ENCODE data around the gene PPM1H. TPM values are rescaled to one million over a fixed set of nuclear protein-coding genes. Genes with fewer than 3 reads are reported as not detected.

The PPM1H gene
- polyA plus RNA-seq, 1 donor, result 3.7 TPM

DNA sequence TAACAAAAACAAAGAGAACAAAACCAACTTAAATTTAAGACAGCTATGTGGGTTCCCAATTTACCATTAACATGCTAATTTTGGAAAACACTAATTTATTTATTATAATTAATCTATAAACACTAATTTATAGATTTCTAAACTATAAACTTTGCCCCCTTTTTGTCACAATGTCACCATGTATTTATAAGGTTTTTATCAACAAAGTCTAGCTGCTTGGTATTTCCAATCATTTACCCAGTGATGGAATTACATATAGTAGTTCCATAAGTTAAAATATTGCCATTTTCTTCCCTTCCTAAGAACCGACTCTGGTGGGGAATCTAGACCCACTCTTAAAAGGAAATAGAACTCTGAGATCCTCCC, 140.7 kb downstream of the PPM1H start:
- no peak for DNase-seq

DNA sequence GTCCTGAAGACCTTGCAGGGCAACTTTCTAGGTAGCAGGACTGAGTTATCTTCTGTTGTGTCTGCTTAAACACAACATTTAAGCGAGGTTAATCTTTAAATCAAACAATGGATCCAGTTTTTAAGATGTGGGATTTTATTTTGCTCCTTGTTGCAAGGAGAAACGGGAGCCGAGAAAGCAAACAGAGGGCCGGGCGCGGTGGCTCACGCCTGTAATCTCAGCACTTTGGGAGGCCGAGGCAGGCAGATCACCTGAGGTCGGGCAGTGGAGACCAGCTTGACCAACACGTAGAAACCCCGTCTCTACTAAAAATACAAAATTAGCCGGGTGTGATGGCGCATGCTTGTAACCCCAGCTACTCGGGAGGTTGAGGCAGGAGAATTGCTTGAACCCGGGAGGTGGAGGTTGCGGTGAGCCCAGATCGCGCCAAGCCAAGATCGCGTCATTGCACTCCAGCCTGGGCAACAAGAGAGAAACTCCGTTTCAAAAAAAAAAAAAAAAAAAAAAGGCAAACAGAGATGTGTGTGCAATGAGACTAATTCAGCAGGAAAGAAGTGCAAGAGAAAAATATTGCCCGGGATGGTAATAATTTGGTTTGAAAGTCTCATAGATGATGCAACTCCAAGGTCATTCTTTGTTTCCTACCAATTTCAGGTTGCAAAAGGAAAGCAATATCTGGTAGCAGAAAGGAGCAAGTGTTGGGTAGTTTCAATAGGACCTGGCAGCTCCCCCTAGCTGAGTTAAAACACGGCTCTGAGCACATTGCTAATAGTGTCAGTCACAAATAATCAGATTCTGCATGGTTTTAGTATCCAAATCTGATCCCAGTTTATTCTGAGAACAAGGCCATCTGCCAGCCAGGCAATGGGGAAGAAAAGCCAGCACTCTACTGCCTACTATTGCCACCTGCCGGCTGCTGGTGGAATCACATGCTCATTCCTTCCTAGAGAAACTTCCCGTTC, 141.4 kb downstream of the PPM1H start:
- peak; percentile 88 for DNase-seq

DNA sequence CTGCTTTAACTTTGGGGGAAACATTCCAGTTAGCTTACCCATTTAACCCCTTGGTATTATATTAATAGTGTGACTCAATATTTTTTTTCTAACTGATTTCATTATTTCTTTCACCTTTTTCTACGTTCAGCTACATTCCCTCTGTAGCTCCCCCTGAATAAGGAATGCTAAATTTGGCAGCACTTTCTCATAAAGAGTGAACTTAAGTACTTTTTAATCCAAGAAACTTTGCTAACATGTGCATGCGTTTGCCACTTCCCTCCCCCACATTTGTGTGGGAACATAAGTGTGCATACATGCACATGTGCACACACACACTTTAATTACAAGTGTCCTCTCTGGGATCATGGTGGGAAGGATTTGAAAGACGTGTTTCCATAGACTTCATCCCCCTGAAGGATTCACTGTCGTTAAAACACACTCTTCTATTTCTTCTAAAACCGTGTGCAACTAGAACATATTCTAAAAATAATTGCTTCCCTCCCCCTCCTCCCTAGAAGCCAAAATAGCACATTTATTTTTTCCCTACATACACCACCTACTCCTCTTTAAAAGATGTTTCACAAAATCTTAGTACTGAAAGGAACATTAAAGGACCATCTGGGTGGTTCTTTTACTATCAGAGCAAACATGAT, 142.6 kb downstream of the PPM1H start:
- peak; percentile 32 for DNase-seq

DNA sequence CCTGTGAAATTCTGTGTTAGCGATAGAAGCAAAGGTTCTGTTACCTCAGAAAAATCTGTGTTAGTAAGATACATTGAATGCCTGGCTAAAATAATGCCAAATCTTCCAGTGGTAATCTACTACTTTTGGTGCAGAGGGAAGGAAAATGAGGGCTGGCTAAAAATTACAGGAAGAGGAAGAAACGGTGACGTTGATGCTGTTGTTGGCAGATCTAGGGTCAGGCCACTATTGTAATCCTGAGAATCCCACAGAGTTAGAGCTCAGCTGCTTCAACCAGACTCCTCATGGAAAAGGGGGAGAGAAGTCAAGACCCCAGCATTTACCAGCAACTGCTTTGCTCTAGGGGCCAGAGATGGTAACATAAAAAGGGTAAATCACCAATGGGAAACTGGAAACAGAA, 145.1 kb downstream of the PPM1H start:
- no peak for DNase-seq

DNA sequence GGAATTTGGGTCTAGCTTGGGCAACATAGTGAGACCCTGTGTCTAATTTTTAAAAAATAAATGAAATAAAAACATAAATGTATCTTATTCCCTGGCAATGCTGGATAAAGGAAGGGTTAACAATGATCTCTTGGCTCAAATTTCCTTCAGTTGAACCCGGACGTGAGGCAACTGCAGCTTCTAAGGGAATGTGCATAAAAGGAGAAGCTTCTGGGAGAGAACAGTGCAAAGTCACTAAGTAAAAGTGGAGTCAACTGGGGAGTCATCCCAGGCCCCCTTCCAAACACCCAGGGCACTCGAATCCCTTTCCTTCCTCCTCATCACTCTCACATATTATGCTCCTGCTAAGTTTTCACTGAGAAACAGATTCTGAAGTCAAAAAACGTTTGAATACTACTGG, 147.3 kb downstream of the PPM1H start:
- DNase-seq, result no peak

GRCh38 chr12:62787023-62787422, 147.9 kb downstream of the PPM1H start:
- DNase-seq, result no peak

GRCh38 chr12:62785941-62786559, 148.9 kb downstream of the PPM1H start:
- DNase-seq, result peak; percentile 52

- DNase-seq, result no peak
Measured at GRCh38 chr12:62784576-62784975, 150.4 kb downstream of the PPM1H start.

- DNase-seq, result no peak
Measured at GRCh38 chr12:62783881-62784280, 151.1 kb downstream of the PPM1H start.

DNA sequence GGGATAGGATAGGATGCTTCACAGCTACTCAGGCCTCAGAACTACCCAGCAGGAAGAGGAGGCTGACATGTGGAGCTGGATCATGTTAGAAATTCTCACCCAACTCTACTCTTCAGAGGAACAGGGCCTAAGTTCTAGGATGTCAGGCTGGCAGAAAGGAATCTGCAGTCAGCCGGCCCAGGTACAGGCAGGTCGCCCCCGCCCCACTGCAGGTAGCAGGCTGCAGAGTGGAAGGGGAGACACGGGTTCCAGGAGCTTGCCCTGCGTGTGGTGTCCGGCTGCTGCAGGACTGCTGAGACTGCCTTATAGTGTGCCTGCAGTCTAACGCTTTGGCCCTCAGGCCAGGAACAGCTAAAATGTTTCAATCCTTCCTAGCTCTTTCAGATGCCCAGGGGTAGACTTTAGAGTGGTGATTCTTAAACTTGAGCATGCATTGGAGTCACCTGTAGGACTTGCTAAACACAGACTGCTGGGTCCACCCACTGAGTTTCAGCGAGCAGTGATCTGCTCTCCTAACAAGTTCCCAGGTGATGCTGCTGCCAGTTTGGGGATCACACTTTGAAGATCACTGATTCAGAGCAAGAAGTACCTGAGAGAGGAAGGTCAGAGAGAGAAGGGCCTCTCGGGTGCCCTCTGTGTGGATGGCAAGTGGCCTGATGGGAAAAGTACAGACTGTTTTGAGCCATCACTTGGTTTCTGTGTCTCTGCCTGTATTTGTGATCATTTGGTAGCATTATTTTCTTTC, 153.6 kb downstream of the PPM1H start:
- no peak for DNase-seq

DNA sequence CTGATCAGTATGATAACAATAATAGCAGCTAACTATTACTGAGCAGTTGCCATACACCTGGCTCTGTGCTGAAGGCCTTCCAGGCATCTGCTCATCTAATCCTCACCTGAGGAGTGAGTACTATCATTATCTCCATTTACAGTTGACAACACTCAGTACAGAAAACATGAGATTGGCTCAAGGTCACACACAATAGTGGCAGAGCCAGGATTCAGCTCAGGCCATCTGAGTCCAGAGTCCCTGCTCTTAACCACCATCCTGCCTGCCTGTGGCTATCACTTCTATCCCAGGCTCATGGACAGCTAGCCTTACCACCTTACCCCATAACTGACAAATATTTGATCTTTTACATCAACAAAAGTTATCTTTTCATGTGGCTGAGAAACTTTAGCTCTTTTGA, 155.5 kb downstream of the PPM1H start:
- DNase-seq, result no peak

DNA sequence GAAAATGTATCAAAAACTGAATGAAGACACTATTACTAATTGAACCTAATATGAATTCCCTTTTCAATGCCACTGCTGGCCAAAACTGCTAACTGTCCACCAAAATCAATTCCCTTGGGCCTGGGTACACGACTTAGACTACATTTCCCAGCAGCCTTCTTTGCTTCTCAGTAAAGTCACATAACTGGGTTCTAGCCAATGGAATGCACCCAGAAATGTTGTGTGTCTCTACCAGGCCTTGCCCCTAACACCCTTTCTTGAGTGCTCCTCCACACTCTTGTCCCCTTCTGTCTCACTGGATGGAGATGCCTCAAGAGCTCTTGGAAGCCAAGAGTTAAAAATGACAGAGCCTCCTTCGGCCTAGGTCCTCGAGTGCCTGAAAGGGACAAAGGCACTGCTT, 156.8 kb downstream of the PPM1H start:
- DNase-seq, result no peak

- DNase-seq, result no peak
Measured at GRCh38 chr12:62776997-62777396, 158.0 kb downstream of the PPM1H start.

DNA sequence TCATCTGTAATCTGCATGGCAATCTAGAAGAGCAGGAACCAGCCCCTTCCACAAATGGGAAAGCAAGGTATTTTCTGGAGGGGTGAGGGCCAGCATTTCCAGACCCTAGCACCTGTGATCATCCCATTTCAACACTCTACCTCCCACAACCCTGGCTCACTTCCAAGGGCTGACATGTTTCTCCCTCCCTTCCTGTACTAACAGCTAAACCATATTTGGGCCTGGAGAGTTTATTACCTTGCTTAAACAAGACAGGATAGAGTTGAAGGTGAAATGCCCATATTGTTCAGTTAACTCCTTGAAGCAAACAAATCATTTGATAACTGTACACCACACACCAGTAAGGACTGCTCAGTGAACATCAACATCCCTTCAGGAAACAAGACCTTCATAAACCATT, 158.4 kb downstream of the PPM1H start:
- no peak for DNase-seq

DNA sequence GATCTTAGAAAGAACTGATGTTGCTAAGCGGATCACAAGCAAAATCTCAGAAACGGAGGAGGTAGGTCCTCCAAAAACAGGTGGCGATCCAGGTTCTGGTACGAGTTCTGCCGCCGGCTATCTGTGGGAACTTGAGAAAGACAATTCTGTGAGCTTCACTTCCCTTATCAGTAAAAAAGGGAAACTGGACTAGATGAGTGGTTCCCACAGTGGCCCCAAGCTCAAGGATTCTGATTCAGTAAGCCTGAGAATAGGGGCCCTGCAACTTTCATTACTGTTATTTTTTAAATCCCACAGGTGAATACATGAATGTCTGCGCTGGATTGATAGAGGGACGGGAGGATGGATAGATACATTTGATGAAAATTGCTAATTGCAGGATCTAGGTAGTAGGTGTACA, 160.2 kb downstream of the PPM1H start:
- no peak for DNase-seq

GRCh38 chr12:62772416-62772955, 162.5 kb downstream of the PPM1H start:
- DNase-seq, result no peak

GRCh38 chr12:62771828-62772227, 163.1 kb downstream of the PPM1H start:
- no peak for DNase-seq

- no peak for DNase-seq
Measured at GRCh38 chr12:62770381-62770780, 164.6 kb downstream of the PPM1H start.

- DNase-seq, result no peak
Measured at GRCh38 chr12:62769076-62769619, 165.8 kb downstream of the PPM1H start.

DNA sequence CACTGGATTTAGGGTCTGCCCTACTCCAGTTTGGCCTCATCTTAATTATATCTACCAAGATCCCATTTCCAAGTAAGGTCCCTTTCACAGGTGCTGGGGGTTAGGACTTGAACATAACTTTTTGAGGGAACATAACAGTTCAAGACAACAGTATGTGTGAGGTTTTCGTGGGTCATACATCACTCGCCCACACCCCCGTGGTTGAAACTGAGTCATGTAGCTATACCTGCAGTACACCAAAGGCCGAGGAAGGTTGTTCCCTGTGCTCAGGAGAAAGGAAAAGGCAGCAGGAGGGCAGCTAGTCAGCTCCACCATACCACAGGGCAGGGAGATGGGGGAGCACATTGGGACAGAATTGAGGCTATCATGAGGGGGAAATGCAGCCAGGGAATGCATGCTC, 167.0 kb downstream of the PPM1H start:
- no peak for DNase-seq

DNA sequence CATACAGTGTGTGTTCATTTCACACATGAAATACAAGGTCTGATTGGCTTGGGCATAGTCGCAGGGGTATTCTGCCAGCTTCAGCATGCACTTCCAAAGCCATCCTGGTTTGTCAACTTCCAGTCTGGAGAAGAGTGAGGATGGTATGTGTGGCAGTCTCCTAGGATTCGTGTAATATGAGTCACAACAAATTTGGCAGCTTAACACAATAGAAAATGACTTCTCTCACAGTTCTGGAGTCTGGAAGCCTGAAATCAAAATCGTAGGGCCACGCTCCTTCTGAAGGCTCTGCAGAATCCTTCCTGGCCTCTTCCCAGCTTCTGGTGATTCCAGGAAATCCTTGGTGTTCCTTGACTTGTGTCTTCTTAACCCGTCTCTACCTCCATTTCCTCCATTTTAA, 167.5 kb downstream of the PPM1H start:
- DNase-seq, result no peak

DNA sequence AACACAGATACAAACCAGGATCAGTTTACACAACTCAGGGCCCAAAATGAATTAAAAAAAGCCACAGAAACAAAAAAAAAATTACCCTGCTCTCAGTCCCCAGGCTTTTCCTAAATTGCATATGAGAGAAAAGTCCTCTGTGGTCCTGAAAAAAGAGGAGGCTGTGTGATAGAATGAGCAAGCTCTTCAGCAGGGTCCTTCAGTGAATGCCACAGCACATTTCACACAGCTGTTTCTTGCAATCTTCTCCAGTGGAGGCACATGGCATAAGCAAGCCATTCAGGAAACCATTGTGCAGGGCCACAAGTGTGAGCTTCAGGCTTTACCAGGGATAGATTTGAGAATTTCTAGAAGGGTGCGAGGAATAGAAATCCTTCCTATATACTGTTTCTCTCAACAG, 168.5 kb downstream of the PPM1H start:
- DNase-seq, result no peak

Data from hindlimb muscle (tissue), 1 donor.